ENCODE data around the gene PLEKHA7.
"Not testable (repeated sequence)": the region's sequence is repeated elsewhere in the genome, so short reads cannot be mapped to it uniquely, and the experiment has no call there.

DNA sequence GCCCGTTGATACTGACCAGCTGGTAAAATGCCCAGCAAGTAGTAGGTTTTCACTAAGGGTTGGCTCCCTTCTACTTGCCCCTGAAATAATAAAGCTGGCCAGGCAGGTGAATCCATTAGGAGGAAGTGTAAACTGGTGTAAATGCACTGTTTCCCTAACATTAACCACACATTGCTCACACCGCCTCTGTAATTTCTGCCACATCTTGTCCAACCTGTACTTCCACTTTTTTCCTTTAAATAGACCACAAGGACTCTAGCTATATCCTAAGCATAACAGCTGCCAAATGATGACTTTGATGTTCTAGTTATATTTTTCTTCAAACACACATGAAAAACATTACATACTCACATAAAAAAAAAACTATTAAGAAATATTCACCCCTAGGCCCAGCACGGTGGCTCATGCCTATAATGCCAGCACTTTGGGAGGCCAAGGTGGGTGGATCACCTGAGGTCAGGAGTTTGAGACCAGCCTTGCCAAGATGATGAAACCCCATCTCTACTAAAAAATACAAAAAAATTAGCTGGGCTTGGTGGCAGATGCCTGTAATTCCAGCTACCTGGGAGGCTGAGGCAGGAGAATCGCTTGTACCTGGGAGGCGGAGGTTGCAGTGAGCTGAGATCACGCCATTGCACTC is 95.6 kb downstream of the PLEKHA7 start:
- TF ChIP-seq, protein P1, sequence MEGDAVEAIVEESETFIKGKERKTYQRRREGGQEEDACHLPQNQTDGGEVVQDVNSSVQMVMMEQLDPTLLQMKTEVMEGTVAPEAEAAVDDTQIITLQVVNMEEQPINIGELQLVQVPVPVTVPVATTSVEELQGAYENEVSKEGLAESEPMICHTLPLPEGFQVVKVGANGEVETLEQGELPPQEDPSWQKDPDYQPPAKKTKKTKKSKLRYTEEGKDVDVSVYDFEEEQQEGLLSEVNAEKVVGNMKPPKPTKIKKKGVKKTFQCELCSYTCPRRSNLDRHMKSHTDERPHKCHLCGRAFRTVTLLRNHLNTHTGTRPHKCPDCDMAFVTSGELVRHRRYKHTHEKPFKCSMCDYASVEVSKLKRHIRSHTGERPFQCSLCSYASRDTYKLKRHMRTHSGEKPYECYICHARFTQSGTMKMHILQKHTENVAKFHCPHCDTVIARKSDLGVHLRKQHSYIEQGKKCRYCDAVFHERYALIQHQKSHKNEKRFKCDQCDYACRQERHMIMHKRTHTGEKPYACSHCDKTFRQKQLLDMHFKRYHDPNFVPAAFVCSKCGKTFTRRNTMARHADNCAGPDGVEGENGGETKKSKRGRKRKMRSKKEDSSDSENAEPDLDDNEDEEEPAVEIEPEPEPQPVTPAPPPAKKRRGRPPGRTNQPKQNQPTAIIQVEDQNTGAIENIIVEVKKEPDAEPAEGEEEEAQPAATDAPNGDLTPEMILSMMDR (IDR thresholded peaks at IDR 0.05), result not testable (repeated sequence)
- TF ChIP-seq POLR2A (IDR thresholded peaks at IDR 0.05), result not testable (repeated sequence)
